AML-193 (cell line): Measurements from ENCODE around the gene COBL.

Source experiments
- DNase-seq, 2 experiments: peaks; one replicate each; lab custom pipeline; 2025; lab: John Stamatoyannopoulos, UW

Gene COBL

DNA sequence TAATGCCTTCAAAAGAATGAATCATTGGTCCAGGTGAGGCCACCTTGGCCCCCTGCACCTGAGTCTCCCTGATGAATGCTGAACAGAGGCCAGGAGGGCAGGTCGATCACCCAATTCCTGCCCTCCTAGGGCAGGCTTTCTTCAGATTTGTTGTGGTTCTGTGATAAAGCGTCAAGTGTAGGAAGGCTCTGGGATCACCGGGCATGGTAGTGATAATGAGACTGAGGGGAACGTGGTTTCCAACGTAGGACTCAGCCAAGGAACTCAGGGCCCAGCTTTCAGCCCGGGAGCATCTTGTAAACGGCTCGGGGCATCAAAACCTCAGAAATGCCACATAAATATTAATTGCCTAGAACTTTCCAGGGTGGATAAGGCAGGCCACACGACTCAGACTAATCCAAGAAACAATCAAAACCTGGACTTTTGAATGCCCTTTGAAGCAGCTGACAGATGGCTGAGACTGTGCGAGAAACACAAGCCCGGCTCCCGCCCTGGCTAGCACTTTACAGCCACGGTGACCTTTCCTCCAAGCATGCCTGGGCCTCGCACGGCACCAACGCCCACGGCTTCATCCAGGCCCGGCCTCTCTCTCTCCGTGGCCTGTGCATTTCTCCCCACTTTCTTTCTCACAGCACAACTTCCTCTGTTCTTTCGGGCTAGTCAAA is 294.6 kb downstream of the COBL start:
- DNase-seq = no peak

DNA sequence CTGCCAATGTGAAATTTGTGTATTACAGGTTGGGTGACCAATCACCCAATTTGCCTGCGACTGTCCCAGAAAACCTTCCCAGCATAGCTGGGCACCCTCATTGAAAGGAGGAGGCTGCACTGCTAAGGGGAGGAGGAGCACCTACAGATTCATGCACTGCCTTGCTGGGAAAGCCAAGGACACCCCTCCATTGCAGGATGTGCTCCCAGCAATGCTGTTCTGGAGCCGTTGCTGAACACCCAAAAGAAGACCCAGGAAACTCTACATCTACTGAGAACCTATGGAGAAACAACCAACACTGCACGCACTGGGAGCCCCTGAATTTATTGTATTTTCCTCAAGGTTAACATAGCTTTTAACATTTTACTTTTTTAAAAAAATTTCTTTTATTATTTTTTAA is 295.7 kb downstream of the COBL start:
- DNase-seq = no peak

DNA sequence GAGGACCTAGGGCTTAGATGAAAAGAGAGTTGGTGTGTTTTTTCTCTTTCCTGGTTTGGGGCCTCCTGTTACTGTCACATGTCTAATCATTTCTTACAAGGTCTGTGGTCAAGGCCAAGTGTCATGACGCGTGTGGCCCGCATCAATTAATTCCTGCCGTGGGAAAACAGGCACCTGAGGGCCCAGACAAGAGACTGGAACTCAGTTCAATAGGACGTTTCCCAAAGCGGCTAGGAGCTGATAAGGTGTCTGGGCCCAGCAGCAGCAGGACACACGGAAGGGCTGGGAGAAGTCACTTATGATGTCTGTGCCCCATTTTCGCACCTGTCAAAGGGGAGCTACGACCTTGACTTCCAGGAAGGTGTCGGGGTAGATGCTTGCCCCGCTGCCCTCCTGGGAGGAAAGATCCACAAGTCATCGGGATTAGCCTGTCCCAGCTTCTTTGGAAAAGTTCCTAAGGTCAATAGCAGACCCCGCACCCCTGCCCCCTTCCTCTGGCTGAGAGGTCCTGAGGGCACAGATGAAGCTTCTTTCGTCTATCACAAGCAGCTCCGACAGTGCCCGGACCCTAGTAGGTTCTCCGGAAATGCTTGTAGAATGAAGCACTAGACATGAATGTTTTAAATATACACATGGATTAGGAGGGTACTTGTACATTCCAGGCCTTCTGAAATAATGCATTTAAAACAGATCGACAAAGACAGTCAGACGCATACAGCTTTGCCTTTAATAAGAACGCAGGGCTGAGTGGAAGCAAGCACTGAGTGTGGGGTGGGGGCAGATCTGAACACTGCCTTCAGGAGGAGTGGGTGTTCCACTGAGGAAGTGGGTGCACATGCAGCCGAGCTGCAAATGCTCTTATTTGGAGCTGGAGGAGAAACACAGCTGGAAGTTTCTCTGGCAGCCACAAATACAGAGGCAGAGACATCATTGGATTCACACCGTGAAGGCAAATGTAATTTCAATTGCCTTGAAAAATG is 296.4 kb downstream of the COBL start:
- no peak for DNase-seq

DNA sequence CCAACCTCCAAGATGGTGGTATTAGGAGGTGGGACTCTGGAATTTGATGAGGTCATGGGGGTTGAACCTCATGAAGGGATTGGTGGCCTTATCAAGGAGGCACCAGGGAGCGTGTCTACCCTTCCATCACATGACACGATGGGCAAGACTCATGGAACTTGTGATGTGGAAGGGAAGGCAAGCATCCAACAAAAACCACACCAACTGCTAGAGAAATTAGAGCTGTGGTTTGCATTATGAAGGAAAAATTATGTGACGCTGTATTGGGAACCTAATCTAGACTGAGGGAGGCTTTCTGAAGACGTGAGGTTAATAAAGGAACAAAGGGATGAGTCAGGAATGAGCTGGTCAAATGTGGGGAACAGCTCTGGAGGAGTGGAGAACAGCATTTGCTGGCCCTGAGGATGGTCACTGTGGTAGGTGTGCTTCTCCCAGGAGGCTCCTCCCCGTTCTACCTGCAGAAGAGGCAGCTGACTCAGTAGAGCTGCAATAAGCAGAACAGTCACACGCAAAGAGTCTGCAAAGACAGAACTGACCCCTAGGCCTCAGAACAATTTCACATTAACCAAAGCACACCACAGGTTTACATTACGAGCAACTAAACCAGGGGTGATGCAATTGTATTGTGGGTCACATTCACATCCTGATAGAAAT is 297.3 kb downstream of the COBL start:
- no peak for DNase-seq

DNA sequence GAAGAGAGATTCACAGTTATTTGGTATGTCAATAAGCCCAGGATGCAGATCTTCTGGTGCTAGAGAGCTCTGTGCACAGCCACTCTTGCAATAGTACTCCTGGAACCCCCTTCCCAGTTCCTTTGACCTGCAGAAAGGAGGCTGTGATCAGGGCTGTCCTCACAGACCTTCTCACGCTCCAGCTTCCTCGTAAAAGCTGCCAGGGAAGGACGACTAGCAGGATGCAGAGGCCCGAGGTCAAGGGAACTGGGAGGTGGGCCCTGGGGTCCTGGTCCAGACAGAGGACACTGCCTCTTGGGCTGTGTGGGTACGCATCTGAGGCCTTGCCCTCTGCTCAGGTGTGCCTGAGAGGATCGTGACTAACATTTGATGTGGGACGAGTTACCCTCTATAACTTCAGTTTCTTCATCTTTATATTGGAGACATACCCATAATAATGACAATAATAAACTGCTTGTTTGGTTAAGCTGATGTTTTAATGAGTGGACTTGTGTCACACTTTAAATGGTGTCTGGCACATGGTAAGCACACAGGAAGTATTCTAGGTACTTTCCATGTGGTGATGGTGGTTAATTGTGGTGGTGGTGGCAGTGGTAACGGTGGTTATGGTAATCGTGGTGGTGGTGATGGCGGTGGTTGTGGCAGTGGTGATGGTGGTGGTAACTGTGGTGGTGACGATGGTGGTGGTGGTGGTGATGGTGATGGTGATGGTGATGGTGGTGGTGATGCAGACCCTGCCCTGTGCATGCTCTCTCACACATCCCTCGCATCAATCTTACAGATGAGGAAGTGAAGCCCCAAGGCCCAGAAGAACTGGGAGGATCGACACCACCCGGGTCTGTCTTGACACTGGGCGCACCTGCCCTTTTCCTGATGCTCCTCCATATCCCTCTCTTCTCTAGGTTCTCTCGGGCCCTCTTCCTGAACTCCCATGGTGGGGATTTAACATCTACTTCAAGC is 298.8 kb downstream of the COBL start:
- DNase-seq = no peak

DNA sequence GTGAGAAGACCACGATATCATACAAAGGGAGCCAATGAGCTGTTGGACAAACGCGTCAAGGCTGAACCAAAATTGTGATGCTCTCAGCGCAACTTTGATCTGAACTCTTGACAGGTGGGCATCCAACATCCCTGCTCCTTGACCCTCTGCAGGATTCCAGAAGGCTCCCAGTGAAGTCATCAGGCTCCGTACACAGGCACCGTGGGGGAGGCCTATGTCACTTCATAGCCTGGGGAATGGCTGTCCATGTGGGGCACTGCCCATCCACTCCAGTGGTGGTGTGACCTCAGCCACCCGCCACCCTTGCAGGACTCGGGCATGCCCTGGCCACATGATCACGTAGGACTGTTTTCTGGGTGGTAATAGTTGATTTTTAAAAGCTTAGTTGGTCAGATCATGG is 300.1 kb downstream of the COBL start:
- no peak for DNase-seq

DNA sequence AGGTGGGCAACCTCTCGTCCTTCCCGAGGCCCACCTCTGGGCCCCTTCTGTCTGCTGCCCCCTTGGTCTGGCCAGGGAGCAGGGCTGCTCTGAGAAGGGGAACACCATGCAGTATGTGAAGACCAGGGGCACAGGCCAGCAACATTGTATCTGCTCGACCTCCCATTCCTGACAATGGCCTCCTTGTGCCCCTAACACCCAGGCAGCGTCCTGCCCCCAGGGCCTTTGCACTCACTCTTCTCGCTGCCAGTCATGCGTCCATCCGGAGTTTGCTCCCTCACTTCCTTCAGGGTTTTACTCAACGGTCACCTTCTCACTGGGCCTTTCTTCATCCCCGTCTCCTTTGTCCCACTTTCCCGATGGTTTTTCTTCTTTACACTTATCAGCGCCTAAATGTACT is 301.0 kb downstream of the COBL start:
- no peak for DNase-seq

DNA sequence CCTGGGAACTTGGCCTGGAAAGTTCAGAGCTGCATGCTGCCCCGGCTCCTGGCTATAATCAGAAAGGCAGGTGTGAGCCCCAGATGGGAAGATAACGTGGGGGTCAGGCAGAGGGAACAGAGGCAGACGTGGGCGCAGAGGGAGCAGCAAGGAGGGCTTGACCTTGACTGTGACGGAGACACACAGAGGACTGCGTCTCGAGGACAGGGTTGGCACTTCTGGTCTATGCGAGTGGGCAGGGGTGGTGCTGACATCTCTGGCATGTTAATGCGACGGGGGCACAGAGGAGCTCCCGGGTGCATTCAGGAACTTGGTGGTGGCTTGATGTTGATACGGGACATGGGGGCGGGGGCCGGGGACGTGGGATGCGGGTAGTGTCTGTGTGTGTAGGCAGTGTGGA is 301.8 kb downstream of the COBL start:
- no peak for DNase-seq

DNA sequence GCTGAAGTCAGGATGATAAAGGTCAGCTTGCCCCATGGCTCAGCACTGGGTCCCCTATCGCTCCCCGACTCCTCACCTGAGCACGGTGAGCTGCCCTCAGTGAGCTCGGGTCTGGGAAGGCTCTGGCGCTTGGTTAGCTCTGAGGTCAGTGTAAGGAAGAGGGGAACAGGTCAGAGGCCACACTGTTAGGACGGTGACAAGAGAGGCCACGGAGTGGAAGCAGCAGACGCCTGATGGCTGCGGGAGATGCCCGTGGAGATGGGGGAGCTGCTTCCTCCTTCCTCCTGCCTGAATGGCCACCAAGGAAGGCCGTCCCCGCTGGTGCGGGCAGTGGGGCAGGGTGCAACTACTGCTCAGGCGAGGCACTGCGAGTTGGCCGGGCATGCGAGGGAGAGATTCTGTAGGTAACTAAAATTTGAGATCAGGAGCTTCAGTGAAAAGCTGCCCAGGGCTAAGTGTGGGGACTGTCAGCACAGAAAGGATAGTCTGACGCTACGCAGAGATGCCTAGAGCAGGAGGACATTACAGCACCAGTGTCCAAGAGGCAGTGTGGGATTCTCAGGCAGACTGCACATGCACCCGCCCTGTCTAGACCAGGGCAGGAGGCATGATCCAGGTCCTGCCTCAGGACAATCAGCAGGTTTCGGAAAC is 302.6 kb downstream of the COBL start:
- no peak for DNase-seq

DNA sequence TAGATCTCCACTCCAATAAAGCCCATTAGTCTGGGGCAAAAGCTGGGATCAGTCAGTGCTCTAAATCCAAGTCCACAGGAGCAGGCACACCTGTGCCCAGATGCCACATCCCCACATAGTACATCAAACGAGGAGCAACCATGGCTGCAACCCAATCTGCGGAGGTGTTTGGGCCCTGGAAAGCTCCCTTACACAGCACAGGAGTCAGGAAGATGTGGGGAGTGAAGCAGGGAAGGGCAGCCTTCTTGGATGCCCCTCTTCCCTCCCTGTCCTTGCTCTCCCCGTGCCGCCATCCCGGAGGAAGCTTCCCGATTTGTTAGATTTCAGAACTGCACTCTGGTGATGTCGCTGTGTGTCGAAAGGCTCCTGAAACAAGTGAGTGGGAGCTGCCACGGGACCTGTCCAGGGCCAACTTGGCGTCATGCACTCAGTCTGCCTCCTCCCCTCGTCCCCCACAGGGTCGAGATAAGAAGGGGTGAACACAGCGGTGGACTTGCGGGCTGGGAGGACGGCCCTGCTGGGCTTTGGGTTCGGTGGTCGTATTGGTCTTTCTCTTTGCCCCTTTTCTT is 303.3 kb downstream of the COBL start:
- DNase-seq = no peak

DNA sequence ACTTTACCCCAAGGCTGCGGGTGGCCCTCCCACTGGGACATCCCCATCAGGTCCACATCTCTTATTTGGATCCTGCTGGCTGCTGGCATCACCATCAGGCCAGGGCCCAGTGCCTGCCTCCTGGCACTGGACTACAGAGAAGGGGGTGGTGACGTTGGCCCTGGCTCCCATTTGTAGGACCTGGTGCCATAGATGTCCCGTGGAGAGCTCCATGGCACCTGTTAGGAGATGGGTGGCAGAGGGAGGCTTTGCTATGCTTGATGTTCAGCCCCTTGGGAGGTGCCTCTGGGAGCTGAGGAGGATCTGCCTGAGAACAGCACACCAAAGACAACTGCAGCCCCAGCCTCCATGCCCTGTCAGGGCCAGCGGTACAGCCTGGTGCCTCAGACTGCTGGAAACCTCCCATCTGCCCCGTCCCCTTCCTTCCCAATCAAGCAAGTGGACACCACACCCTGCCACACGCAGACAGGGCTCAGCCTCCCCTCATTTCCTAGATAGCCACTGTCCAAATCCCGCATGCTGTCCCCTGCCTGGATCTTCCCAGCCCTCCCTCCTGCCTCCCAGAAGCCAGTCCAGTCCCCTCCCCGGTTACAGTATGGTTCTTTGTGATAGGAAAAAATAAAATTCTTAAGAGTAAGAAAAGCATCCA is 303.9 kb downstream of the COBL start:
- no peak for DNase-seq

DNA sequence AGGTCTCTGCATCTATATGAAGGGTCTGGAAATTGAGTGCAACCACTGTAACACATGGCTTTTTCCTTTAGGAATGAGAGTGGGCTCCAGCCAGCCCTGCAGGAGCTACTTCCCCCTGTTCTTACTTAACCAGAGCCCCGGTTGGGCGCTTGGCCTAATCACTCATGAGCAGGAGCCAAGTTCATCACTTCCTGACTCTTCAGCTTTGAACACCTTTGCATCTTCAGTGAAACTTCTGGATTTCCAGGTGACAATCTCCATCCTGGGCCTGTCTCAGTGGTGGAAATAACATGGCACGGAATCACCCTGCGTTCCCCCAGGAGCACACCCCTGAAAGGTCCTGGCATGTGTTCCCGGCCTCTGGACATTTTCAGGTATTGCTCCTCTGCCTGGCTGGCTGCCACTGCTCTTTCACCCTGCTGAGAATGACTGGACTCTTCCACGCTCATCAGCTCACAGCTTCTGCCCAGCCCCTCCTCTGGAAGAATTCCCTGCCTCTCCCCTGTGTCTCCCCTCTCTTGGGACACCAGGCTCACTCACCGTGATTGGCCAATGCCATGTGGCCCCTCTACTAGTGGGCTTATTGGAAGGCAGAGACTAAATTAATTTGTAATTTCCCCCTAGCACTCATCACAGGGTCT is 304.8 kb downstream of the COBL start:
- no peak for DNase-seq

DNA sequence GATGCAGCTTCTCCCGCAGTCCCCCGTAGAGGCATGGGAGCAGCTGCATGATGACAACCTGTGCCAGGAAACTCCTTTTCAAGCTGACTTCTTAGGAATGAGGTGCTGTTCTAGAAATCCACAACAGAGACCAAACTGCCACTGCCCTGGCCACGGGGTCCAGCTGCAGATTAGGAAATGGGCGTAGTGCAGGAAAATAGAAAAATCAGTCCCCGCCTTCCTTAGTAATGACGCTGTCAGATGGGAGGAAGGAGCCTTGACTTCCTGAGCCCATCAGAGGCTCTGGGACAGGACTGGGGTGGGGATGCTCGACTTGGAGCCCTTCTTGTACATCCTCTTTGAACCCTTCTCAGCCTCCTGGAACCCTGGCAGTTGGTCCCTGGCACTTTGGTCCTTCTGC is 306.1 kb downstream of the COBL start:
- DNase-seq = no peak

DNA sequence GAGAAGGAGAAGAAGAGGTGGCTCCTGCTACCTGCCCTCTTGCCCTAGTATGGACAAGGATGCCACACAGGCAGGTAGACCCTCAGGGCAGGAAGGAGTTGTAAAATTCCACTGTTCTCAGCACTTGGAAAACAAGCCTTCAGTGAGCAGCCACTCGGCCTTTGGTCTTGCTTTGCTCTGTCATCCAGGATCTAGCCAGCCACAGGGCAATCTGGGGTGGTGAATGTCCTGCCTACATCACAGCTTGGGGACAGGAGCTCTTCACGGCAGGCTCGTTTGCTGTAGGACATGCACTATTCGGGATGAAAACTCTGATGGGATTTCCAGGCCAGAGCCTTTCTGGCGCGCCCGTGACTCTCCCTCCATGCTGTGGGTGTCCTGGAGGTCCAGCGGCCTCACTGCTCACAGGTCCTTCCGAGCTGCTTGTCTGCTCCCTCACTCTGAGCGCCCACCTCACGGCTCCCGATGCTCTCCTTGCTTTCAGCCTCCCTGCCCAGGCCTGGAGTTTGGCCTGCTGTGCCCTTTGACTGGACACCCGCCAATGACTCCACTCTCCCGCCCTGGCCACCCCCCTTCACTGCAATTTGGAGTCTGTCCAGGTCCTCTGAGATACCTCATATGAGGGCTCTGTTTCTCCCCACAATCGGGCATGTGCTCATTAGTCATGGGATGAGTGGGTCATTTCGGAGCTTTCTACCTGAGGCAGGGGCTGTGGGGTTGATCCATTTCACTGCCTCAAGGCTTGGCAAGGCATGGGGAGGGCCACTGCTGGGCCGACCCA is 306.7 kb downstream of the COBL start:
- DNase-seq = no peak

DNA sequence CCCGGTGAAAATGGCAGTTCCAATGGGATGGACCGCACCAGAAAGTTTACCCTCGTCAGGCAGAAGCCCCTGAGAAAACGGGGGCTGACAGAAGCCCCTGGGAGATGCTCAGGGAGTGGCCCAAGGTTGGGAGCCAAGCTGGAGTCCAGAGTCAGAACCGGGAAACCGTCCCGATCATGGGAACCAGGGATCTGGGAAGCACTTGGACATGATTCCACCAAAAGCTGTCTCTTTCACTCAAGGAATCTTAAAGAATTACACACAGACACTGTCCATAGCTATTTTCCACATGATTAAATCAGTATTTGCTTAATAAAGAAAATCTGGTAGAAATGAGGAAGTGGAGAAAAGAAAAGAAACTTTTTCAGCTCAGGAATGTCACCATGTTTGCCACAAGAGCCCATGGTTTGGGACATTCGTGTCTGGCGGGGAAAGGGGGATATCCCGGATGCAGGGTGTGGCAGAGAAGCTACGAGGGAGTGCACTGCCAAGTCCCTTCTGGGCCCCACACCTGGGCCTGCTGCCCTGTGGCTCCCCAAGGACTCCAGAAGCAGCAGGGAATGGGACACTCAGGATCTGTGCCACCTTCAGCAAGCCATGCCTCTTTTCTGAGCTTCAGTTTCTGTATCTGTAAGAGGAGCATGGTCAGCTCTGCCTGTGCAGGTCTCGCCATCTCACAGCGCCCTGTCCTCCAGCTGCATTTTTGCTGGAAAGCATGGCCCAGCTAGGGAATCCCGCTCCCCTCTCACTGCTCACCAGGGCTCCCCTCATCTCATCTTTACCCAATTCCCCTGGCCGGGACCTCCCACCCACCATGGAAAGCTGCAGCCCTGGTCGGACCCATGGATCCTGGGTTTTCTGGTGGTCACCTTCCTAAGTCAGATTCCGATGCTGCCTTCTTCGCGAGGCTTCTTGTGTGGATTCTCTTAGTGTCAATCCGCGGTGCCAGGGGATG is 308.8 kb downstream of the COBL start:
- DNase-seq = no peak

DNA sequence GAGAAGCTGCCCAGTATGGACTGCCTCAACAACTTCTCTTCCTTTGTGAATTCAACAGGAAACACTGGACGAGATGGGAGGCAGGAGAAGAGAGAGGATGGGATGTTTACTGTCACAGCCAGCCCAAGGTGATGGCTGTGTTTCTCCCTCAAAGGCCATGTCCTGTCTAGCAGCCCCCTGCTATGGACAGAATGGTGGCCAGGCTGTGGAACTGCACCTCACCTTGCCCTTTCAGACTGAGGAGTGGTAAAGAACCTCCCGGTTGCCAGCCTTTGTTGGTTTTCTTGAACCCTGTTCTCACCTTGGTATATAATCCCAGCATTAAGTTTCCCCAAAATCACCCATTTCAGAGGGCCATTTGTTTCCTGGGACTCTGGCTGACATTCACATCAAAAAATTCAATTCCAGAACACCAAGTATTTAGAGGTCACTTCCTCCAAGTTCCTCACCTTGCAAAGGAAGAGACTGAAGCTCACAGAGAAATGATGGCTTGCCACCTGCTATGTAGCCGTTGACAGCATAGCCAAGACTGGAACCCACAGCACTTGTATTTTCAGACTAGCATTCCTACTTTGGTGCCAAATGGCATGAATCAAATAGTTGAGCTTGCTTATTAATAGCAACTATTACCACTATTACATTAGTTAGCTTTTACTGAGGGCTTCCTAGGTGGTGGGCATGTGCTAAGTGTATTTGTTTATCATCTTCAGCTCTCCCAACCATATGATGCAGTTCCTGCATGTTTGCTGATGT is 309.9 kb downstream of the COBL start:
- DNase-seq = no peak

DNA sequence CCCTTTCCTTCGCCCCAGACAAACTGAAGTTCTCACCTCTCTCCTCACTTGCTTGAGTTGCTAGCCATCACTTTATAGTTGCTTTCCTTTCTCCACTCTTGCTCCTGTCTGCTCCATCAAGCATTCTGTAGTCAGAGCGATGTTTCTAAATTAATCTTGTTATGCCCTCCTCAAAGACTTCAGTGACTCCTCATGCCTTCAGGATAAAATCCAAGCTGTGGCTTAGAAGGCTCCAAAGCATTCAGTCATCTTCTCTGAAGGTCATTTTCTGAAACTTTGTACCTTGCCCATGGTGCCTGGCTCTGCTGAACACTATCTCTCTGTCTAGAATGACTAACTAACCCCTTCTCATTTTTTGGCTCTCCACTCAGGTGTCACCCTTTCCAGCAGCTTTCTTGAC is 311.5 kb downstream of the COBL start:
- DNase-seq = no peak
